ENCODE results near the gene AICDA. TPM values are rescaled to one million over a fixed set of nuclear protein-coding genes. Genes with fewer than 3 reads are reported as not detected.

AICDA gene
- total RNA-seq, 1 experiment from 2014 or later: not detected

DNA sequence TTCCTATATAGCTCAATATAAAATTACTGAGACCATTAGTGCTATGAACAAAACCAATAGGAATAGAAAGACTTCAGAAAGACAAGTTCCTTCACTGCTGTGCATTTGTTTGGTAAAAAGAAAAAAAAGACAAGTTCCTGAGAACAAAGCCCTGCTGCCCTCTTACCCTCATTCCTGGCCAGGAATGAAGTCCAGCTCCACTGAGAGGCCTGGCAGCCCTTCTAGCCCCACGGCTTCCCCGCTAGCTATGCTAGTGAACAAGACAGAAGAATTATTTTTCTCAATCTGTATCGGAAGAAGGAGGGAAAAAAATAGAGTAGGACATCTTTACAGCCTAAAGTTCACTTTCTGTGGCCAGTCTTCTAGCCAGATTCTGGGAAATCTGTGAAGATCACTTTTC is 48.4 kb upstream of the AICDA start:
- Histone ChIP-seq H3K4me3 (ENCODE audit: low read depth in 2 of 2, low read length in 2 of 2) (no peak overlapping the region), H3K27ac (ENCODE audit: low read length) (no peak overlapping the region), H3K9me3 (ENCODE audit: control insufficient read depth, insufficient read depth, low read depth, low read length) (no peaks in the 10 kb centered on the region), H3K36me3 (ENCODE audit: control insufficient read depth, insufficient read depth, low read length) (no peaks in the 10 kb centered on the region), H3K27me3 (ENCODE audit: control insufficient read depth, insufficient read depth, low read length) (no peaks in the 10 kb centered on the region; the same call in 1 of the 2 replicates), H3K4me1 (ENCODE audit: control insufficient read depth, insufficient read depth, low read length) (no peaks in the 10 kb centered on the region)
- intact Hi-C loops (cut with micrococcal nuclease; ENCODE audit: unreplicated experiment): no loop called here
- no peak for DNase-seq (ENCODE audit: low read depth, low spot score)
- POLR2A ChIA-PET: no interaction called here
- CTCF ChIA-PET: no interaction called here
- ATAC-seq: no peak
- BruUV-seq (replicated peaks): no TSS peak
- in situ Hi-C loops (cut with HindIII; ENCODE audit: low pct_unique_long_range_greater_than_20kb, low sequenced_read_pairs): no loop called here
- TF ChIP-seq TCF7L2 (IDR thresholded peaks at IDR 0.05; ENCODE audit: low read depth, low read length) (no peak), SIN3A (IDR thresholded peaks at IDR 0.05; ENCODE audit: borderline replicate concordance, insufficient read depth, low read depth, low read length) (no peak), POLR2AphosphoS5 (IDR thresholded peaks at IDR 0.05; ENCODE audit: low read depth, low read length) (no peak)
- TF ChIP-seq, protein P1, sequence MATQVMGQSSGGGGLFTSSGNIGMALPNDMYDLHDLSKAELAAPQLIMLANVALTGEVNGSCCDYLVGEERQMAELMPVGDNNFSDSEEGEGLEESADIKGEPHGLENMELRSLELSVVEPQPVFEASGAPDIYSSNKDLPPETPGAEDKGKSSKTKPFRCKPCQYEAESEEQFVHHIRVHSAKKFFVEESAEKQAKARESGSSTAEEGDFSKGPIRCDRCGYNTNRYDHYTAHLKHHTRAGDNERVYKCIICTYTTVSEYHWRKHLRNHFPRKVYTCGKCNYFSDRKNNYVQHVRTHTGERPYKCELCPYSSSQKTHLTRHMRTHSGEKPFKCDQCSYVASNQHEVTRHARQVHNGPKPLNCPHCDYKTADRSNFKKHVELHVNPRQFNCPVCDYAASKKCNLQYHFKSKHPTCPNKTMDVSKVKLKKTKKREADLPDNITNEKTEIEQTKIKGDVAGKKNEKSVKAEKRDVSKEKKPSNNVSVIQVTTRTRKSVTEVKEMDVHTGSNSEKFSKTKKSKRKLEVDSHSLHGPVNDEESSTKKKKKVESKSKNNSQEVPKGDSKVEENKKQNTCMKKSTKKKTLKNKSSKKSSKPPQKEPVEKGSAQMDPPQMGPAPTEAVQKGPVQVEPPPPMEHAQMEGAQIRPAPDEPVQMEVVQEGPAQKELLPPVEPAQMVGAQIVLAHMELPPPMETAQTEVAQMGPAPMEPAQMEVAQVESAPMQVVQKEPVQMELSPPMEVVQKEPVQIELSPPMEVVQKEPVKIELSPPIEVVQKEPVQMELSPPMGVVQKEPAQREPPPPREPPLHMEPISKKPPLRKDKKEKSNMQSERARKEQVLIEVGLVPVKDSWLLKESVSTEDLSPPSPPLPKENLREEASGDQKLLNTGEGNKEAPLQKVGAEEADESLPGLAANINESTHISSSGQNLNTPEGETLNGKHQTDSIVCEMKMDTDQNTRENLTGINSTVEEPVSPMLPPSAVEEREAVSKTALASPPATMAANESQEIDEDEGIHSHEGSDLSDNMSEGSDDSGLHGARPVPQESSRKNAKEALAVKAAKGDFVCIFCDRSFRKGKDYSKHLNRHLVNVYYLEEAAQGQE (IDR thresholded peaks at IDR 0.05; ENCODE audit: insufficient read depth in 1 of 2, low read depth in 2 of 2, low read length in 1 of 2): no peak
- TF ChIP-seq, protein P2, sequence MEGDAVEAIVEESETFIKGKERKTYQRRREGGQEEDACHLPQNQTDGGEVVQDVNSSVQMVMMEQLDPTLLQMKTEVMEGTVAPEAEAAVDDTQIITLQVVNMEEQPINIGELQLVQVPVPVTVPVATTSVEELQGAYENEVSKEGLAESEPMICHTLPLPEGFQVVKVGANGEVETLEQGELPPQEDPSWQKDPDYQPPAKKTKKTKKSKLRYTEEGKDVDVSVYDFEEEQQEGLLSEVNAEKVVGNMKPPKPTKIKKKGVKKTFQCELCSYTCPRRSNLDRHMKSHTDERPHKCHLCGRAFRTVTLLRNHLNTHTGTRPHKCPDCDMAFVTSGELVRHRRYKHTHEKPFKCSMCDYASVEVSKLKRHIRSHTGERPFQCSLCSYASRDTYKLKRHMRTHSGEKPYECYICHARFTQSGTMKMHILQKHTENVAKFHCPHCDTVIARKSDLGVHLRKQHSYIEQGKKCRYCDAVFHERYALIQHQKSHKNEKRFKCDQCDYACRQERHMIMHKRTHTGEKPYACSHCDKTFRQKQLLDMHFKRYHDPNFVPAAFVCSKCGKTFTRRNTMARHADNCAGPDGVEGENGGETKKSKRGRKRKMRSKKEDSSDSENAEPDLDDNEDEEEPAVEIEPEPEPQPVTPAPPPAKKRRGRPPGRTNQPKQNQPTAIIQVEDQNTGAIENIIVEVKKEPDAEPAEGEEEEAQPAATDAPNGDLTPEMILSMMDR (IDR thresholded peaks at IDR 0.05): no peak

DNA sequence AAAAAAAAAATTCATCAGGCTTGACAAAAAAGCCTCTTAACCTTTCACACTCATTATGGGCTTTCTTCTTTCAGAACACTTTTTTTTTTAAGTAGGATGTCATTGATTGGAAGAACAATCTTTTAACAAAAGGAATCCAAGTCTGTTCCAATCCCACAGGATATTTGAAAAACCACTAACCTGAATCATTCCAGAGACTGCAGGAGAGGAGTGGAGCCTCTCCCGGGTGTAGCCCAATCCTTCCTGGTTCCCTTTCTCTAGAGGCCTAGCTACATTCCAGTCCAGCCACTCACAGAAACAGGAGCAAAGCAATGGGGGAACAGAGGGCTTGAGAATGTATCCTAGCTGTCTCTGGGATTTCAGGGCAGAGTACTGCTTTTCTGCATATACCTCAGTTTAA is 45.7 kb upstream of the AICDA start:
- DNase-seq (ENCODE audit: low read depth, low spot score): no peak
- no peak overlapping the region for H3K4me3 ChIP-seq (ENCODE audit: low read depth in 2 of 2, low read length in 2 of 2)
- no peaks in the 10 kb centered on the region for H3K4me1 ChIP-seq (ENCODE audit: control insufficient read depth, insufficient read depth, low read length)
- no peaks in the 10 kb centered on the region for H3K36me3 ChIP-seq (ENCODE audit: control insufficient read depth, insufficient read depth, low read length)
- CTCF ChIA-PET: no interaction called here
- H3K9me3 ChIP-seq (ENCODE audit: control insufficient read depth, insufficient read depth, low read depth, low read length): no peaks in the 10 kb centered on the region
- in situ Hi-C loops (cut with HindIII; ENCODE audit: low pct_unique_long_range_greater_than_20kb, low sequenced_read_pairs): no loop called here
- no peaks in the 10 kb centered on the region; the same call in 1 of the 2 replicates for H3K27me3 ChIP-seq (ENCODE audit: control insufficient read depth, insufficient read depth, low read length)
- no peak for ATAC-seq
- no peak overlapping the region for H3K27ac ChIP-seq (ENCODE audit: low read length)
- TF ChIP-seq, protein P1 (IDR thresholded peaks at IDR 0.05; ENCODE audit: insufficient read depth in 1 of 2, low read depth in 2 of 2, low read length in 1 of 2): no peak
- TF ChIP-seq SIN3A (IDR thresholded peaks at IDR 0.05; ENCODE audit: borderline replicate concordance, insufficient read depth, low read depth, low read length) (no peak), TCF7L2 (IDR thresholded peaks at IDR 0.05; ENCODE audit: low read depth, low read length) (no peak), POLR2AphosphoS5 (IDR thresholded peaks at IDR 0.05; ENCODE audit: low read depth, low read length) (no peak)
- TF ChIP-seq, protein P2 (IDR thresholded peaks at IDR 0.05): no peak
- intact Hi-C loops (cut with micrococcal nuclease; ENCODE audit: unreplicated experiment): loop anchor here (5.0 to 10.0 kb wide), 2 partner anchors 234 to 386 kb away; no protein-coding TSS in a partner anchor
- POLR2A ChIA-PET: no interaction called here
- BruUV-seq (replicated peaks): no TSS peak

All from Panc1 (cell line).